SK-N-SH (cell line): Measurements from ENCODE around the gene KLHL13. TPM values are rescaled to one million over a fixed set of nuclear protein-coding genes. Genes with fewer than 3 reads are reported as not detected.

Source experiments
- CTCF ChIA-PET: fragments of 300-600, 350-600 bp; formaldehyde crosslinking; extraction: SDS; loops from one replicate; lab custom pipeline; 2021; lab: Yijun Ruan, JAX
- POLR2A ChIA-PET: fragments of 350-600 bp; sonication (Branson Sonifier 250); formaldehyde crosslinking; extraction: SDS; loops from one replicate; lab custom pipeline; 2020; ENCODE audit warnings: antibody characterized with exemption, inconsistent platforms; lab: Yijun Ruan, JAX
- DNase-seq: peaks from one replicate; pipeline ENCODE4 v3.0.0; 2012
- H2AFZ ChIP-seq: fragments of 200-600 bp; sonication (generic); 2 replicates; pipeline ENCODE4 v1.8.1; 2016; ENCODE audit warnings: antibody characterized with exemption, mild to moderate bottlenecking, low read depth
- H3F3A ChIP-seq: fragments of 200-600 bp; sonication (generic); replicated peaks from 2 replicates; pipeline ENCODE3; 2016; ENCODE audit warnings: antibody characterized with exemption, mild to moderate bottlenecking; ENCODE audit not compliant: insufficient read depth
- H3K27ac ChIP-seq, 2 experiments: fragments of 200-500 bp in 1 of 2; fragments of 200-600 bp in 1 of 2; sonication (Bioruptor generic) in 1 of 2; sonication (generic), shearing (Covaris generic) in 1 of 2; 2 replicates each; pipeline versions ENCODE4 v1.5.1 to v1.6.1; 2014 to 2016; ENCODE audit warnings: low read depth in 2 of 2, inconsistent platforms in 1 of 2, low read length in 1 of 2, mild to moderate bottlenecking in 1 of 2, mixed read lengths in 1 of 2
- H3K27me3 ChIP-seq: fragments of 200-600 bp; sonication (generic), shearing (Covaris generic); 2 replicates; pipeline ENCODE4 v1.6.1; 2016; ENCODE audit warnings: mixed run types; ENCODE audit not compliant: insufficient read depth
- H3K36me3 ChIP-seq, 2 experiments: fragments of 200-500 bp in 1 of 2; fragments of 200-600 bp in 1 of 2; sonication (Bioruptor generic) in 1 of 2; sonication (generic) in 1 of 2; replicated peaks in 1 of 2; 2 replicates each; pipeline versions ENCODE3 to v1.5.1; 2014 to 2016; ENCODE audit warnings: low read length in 1 of 2, mild to moderate bottlenecking in 1 of 2; ENCODE audit not compliant: insufficient read depth in 2 of 2, control insufficient read depth in 1 of 2
- H3K4me1 ChIP-seq, 2 experiments: fragments of 200-500 bp in 1 of 2; fragments of 200-600 bp in 1 of 2; sonication (Bioruptor generic) in 1 of 2; sonication (generic), shearing (Covaris generic) in 1 of 2; 2 replicates each; pipeline versions ENCODE4 v1.5.1 to v1.6.1; 2014 to 2016; ENCODE audit warnings: low read depth in 1 of 2, low read length in 1 of 2, mixed run types in 1 of 2; ENCODE audit not compliant: insufficient read depth in 2 of 2, control insufficient read depth in 1 of 2
- H3K4me2 ChIP-seq: fragments of 200-600 bp; sonication (generic), shearing (Covaris generic); 2 replicates; pipeline ENCODE4 v1.6.1; 2017; ENCODE audit warnings: mixed run types
- H3K4me3 ChIP-seq, 2 experiments: fragments of 200-500 bp in 1 of 2; fragments of 200-600 bp in 1 of 2; sonication (Bioruptor generic) in 1 of 2; sonication (generic), shearing (Covaris generic) in 1 of 2; 2 replicates each; pipeline versions ENCODE4 v1.5.1 to v1.8.1; 2014 to 2016; ENCODE audit warnings: low read depth in 2 of 2, inconsistent platforms in 1 of 2, low read length in 1 of 2, mild to moderate bottlenecking in 1 of 2, mixed read lengths in 1 of 2, moderate library complexity in 1 of 2
- H3K79me2 ChIP-seq: fragments of 200-600 bp; sonication (generic); 2 replicates; pipeline ENCODE4 v1.8.1; 2017; ENCODE audit warnings: mild to moderate bottlenecking; ENCODE audit not compliant: insufficient read depth
- H3K9ac ChIP-seq: fragments of 200-600 bp; sonication (generic); 2 replicates; pipeline ENCODE4 v1.6.1; 2017; ENCODE audit warnings: mixed run types
- H3K9me2 ChIP-seq: fragments of 200-600 bp; sonication (generic); 2 replicates; pipeline ENCODE4 v1.6.1; 2017; ENCODE audit warnings: mixed run types
- H3K9me3 ChIP-seq: fragments of 200-600 bp; sonication (generic); 2 replicates; pipeline ENCODE4 v1.6.1; 2017; ENCODE audit warnings: mixed run types, mild to moderate bottlenecking, moderate library complexity
- H4K20me1 ChIP-seq: fragments of 200-600 bp; sonication (generic); 2 replicates; pipeline ENCODE4 v1.6.1; 2017; ENCODE audit warnings: mild to moderate bottlenecking, mixed run types; ENCODE audit not compliant: insufficient read depth
- CHD2 ChIP-seq: fragments of 150-350 bp; IDR thresholded peaks from 2 replicates; pipeline ENCODE4 v1.6.1; 2018; ENCODE audit warnings: low read length; ENCODE audit not compliant: partially characterized antibody
- ELF1 ChIP-seq: IDR thresholded peaks from 2 replicates; pipeline ENCODE4 v1.4.0; 2012
- EP300 ChIP-seq, 2 experiments: IDR thresholded peaks; 2 replicates each; pipeline versions ENCODE4 v1.4.0 to v1.6.1; 2012; ENCODE audit warnings: borderline replicate concordance in 1 of 2, low read depth in 1 of 2, low read length in 1 of 2
- FOXJ3 ChIP-seq: sonication (generic); formaldehyde crosslinking; IDR thresholded peaks from 2 replicates; pipeline ENCODE4 v1.5.1; 2020; ENCODE audit warnings: mild to moderate bottlenecking, missing genetic modification reagents
- FOXM1 ChIP-seq: IDR thresholded peaks from 2 replicates; pipeline ENCODE4 v1.4.0; 2012; ENCODE audit warnings: low read depth, mild to moderate bottlenecking
- GABPA ChIP-seq: IDR thresholded peaks from 2 replicates; pipeline ENCODE4 v1.4.0; 2012; ENCODE audit warnings: low read depth, mild to moderate bottlenecking
- GATA2 ChIP-seq: sonication (generic); formaldehyde crosslinking; IDR thresholded peaks from 2 replicates; pipeline ENCODE4 v1.5.0; 2020; ENCODE audit warnings: mild to moderate bottlenecking, missing genetic modification reagents
- IRF3 ChIP-seq: fragments of 150-350 bp; IDR thresholded peaks from 2 replicates; pipeline ENCODE4 v1.6.1; 2016; ENCODE audit warnings: mild to moderate bottlenecking, low read depth, low read length
- JUND ChIP-seq: IDR thresholded peaks from 2 replicates; pipeline ENCODE4 v1.4.0; 2012
- MEF2A ChIP-seq: IDR thresholded peaks from 2 replicates; pipeline ENCODE4 v1.4.0; 2012; ENCODE audit warnings: low read depth, borderline replicate concordance
- MXI1 ChIP-seq: IDR thresholded peaks from 2 replicates; pipeline ENCODE4 v1.6.1; 2012; ENCODE audit warnings: mild to moderate bottlenecking, low read depth, low read length, improper control_type of control experiment
- POLR2AphosphoS5 ChIP-seq: IDR thresholded peaks from 2 replicates; pipeline ENCODE4 v1.6.1; 2012; ENCODE audit warnings: low read depth, low read length
- RAD21 ChIP-seq: IDR thresholded peaks from 2 replicates; pipeline ENCODE4 v1.6.1; 2012; ENCODE audit warnings: mild to moderate bottlenecking, low read length
- RFX5 ChIP-seq: IDR thresholded peaks from 2 replicates; pipeline ENCODE4 v1.6.1; 2012; ENCODE audit warnings: mild to moderate bottlenecking, improper control_type of control experiment, low read length
- RXRA ChIP-seq: IDR thresholded peaks from 2 replicates; pipeline ENCODE4 v1.4.0; 2012; ENCODE audit warnings: low read depth, mild to moderate bottlenecking, borderline replicate concordance
- TCF12 ChIP-seq: IDR thresholded peaks from 2 replicates; pipeline ENCODE4 v1.4.0; 2012
- TEAD4 ChIP-seq: IDR thresholded peaks from 2 replicates; pipeline ENCODE4 v1.4.0; 2012; ENCODE audit warnings: mild to moderate bottlenecking, borderline replicate concordance; ENCODE audit not compliant: insufficient read depth
- USF1 ChIP-seq: IDR thresholded peaks from 2 replicates; pipeline ENCODE4 v1.4.0; 2012; ENCODE audit warnings: low read depth, borderline replicate concordance
- ZBTB33 ChIP-seq: IDR thresholded peaks from 2 replicates; pipeline ENCODE4 v1.4.0; 2012; ENCODE audit warnings: low read depth, borderline replicate concordance
- polyA plus RNA-seq, 3 experiments: library from polyadenylated mRNA; depleted of rRNA; stranded (reverse); fragments of >200 nt; gene quantifications; 2 replicates each; pipeline ENCODE4 v1.2.3, GENCODE V29; 2012

The KLHL13 gene
- polyA plus RNA-seq, 1 of the 3 experiments (the other 2 are of a cell fraction): 19.5 TPM

- H3K9me2 ChIP-seq: no peaks in the 10 kb centered on the region
- no peaks in the 10 kb centered on the region for H4K20me1 ChIP-seq
- H3K27ac ChIP-seq: peak overlapping the region in 1 of 2 experiments; percentile 22; a peak in 2 of 4 replicates
- H3K4me1 ChIP-seq: no peaks in the 10 kb centered on the region; a peak in 1 of 4 replicates
- H3K4me2 ChIP-seq: no peak overlapping the region
- H3K4me3 ChIP-seq: no peak overlapping the region
- H3K36me3 ChIP-seq: no peaks in the 10 kb centered on the region
- H3K27me3 ChIP-seq: no peaks in the 10 kb centered on the region
- H3K9ac ChIP-seq: no peak overlapping the region
- DNase-seq: no peak
- no peak for TF ChIP-seq FOXM1
- no peak for TF ChIP-seq GABPA
- TF ChIP-seq TCF12: no peak
- no peak for TF ChIP-seq RXRA
- TF ChIP-seq RFX5: no peak
- TF ChIP-seq TEAD4: no peak
- TF ChIP-seq FOXJ3 (CRISPR knock-in tag): no peak
- no peak for TF ChIP-seq EP300 (IDR thresholded peaks at IDR 0.05; ENCODE audit: borderline replicate concordance in 1 of 2, low read depth in 1 of 2, low read length in 1 of 2)
- TF ChIP-seq IRF3: no peak
- no peak for TF ChIP-seq CHD2
- TF ChIP-seq RAD21: no peak
- no peak for TF ChIP-seq ELF1
- no peak for TF ChIP-seq MXI1
- no peak for TF ChIP-seq JUND
- TF ChIP-seq GATA2 (CRISPR knock-in tag): no peak
- TF ChIP-seq MEF2A: no peak
- no peak for TF ChIP-seq POLR2AphosphoS5
- TF ChIP-seq USF1: no peak
- no peak for TF ChIP-seq ZBTB33
- H3K79me2 ChIP-seq: peaks cover 4% of the 10 kb centered on the region; the same call in 1 of the 2 replicates
- ChIA-PET CTCF (interaction anchor here (0.7 to 1.5 kb wide), 4 partner anchors 16 to 226 kb away, joined by 3 to 7 read pairs (median 3); no protein-coding TSS in a partner anchor), POLR2A (no interaction called here)
- H2AFZ ChIP-seq: no peak overlapping the region
- no peaks in the 10 kb centered on the region for H3K9me3 ChIP-seq
- peaks cover 2% of the 10 kb centered on the region for H3F3A ChIP-seq
Measured at GRCh38 chrX:118000518-118000917, 116.1 kb downstream of the KLHL13 start.
